GM19238 (cell line): ENCODE measurements around the gene KCTD14.
"Not testable (repeated sequence)": the region's sequence is repeated elsewhere in the genome, so short reads cannot be mapped to it uniquely, and the experiment has no call there.

Experiments used
- DNase-seq: peaks from one replicate; pipeline ENCODE4 v3.0.0; 2011; ENCODE audit warnings: low spot score; ENCODE audit not compliant: insufficient read length

The KCTD14 gene

GRCh38 chr11:78022397-78023396 lies at the start of gene KCTD14:
Gene KCTD14, minus strand, starts transcription at chr11:78023276. Its CDS starts 27 bp downstream, at chr11:78023249.
- DNase-seq = no peak

GRCh38 chr11:78072455-78072854 lies 49.4 kb upstream of the KCTD14 start:
- no peak for DNase-seq

GRCh38 chr11:78071717-78072116 lies 48.6 kb upstream of the KCTD14 start:
- DNase-seq = no peak

GRCh38 chr11:78070621-78071020 lies 47.5 kb upstream of the KCTD14 start:
- DNase-seq = no peak

GRCh38 chr11:78069465-78069864 lies 46.4 kb upstream of the KCTD14 start:
- DNase-seq = no peak

- DNase-seq = no peak
Observed at GRCh38 chr11:78067704-78068103, 44.6 kb upstream of the KCTD14 start.

GRCh38 chr11:78066471-78066870 lies 43.4 kb upstream of the KCTD14 start:
- DNase-seq = no peak

- no peak for DNase-seq
Observed at GRCh38 chr11:78065203-78065602, 42.1 kb upstream of the KCTD14 start.

GRCh38 chr11:78063440-78064181 lies 40.5 kb upstream of the KCTD14 start, which contains the start of gene THRSP:
Gene THRSP, plus strand, starts transcription at chr11:78063861. Its CDS starts 21 bp downstream, at chr11:78063882.
- no peak for DNase-seq

GRCh38 chr11:78062671-78063070 lies 39.6 kb upstream of the KCTD14 start:
- no peak for DNase-seq

- no peak for DNase-seq
Observed at GRCh38 chr11:78061921-78062311, 38.8 kb upstream of the KCTD14 start.

- no peak for DNase-seq
Observed at GRCh38 chr11:78061088-78061920, 38.2 kb upstream of the KCTD14 start.

- no peak for DNase-seq
Observed at GRCh38 chr11:78060533-78060932, 37.5 kb upstream of the KCTD14 start.

GRCh38 chr11:78059749-78060328 lies 36.8 kb upstream of the KCTD14 start:
- not testable (repeated sequence) for DNase-seq

- no peak for DNase-seq
Observed at GRCh38 chr11:78057462-78058055, 34.5 kb upstream of the KCTD14 start.

- DNase-seq = no peak
Observed at GRCh38 chr11:78056093-78056492, 33.0 kb upstream of the KCTD14 start.

GRCh38 chr11:78054971-78055370 lies 31.9 kb upstream of the KCTD14 start:
- DNase-seq = no peak

GRCh38 chr11:78050964-78051831 lies 28.1 kb upstream of the KCTD14 start:
- DNase-seq = no peak

GRCh38 chr11:78049348-78049747 lies 26.3 kb upstream of the KCTD14 start:
- no peak for DNase-seq

GRCh38 chr11:78048561-78048960 lies 25.5 kb upstream of the KCTD14 start:
- no peak for DNase-seq
